Dendritic cell treated with granulocyte-macrophage colony-stimulating factor and Interleukin-4, amounts not matched to agents 40 ng/mL and 50 ng/mL, for 4 days (primary cell): ENCODE measurements around the gene NSMF.

Source experiments
- H3K27ac Mint-ChIP-seq: one replicate; pipeline ENCODE4 v1.8.0; 2022; ENCODE audit warnings: mild to moderate bottlenecking, mixed read lengths
- H3K27me3 Mint-ChIP-seq: one replicate; pipeline ENCODE4 v1.8.0; 2022; ENCODE audit warnings: mild to moderate bottlenecking, mixed read lengths
- H3K36me3 Mint-ChIP-seq: one replicate; pipeline ENCODE4 v1.8.0; 2022; ENCODE audit warnings: low read depth, mixed read lengths
- H3K4me1 Mint-ChIP-seq: one replicate; pipeline ENCODE4 v1.8.0; 2022; ENCODE audit warnings: low read depth, mixed read lengths
- H3K4me3 Mint-ChIP-seq: one replicate; pipeline ENCODE4 v1.8.0; 2022; ENCODE audit warnings: mild to moderate bottlenecking, moderate library complexity, mixed read lengths
- H3K9me3 Mint-ChIP-seq: one replicate; pipeline ENCODE4 v1.8.0; 2022; ENCODE audit warnings: mixed read lengths
- intact Hi-C: fragments of 100-400 bp; cut with micrococcal nuclease; formaldehyde crosslinking; loops from one replicate; pipeline ENCODE4 v1.15.0; 2022

Gene NSMF

DNA sequence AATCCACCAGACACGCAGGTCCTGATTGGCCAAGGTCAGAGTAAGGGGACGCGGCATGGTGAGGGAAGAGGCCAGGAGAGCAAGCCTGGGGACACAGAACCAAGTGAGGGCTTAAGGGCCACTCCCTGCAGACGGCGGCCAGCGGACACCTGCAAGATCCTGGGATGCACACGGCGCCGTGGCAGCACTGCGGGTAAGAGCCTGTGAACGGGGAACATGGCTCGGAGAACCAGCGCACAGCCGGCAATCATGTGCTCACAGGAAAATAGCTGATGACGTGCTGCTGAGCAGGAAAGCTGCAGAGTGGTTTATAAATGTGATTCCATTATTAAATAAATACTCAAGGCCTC is 27.0 kb upstream of the NSMF start:
- Mint-ChIP-seq H3K27ac (no peak overlapping the region), H3K4me3 (no peak overlapping the region), H3K27me3 (peaks cover 14% of the 10 kb centered on the region), H3K4me1 (peaks cover 20% of the 10 kb centered on the region), H3K9me3 (no peaks in the 10 kb centered on the region), H3K36me3 (no peaks in the 10 kb centered on the region)
- intact Hi-C loops: no loop called here

DNA sequence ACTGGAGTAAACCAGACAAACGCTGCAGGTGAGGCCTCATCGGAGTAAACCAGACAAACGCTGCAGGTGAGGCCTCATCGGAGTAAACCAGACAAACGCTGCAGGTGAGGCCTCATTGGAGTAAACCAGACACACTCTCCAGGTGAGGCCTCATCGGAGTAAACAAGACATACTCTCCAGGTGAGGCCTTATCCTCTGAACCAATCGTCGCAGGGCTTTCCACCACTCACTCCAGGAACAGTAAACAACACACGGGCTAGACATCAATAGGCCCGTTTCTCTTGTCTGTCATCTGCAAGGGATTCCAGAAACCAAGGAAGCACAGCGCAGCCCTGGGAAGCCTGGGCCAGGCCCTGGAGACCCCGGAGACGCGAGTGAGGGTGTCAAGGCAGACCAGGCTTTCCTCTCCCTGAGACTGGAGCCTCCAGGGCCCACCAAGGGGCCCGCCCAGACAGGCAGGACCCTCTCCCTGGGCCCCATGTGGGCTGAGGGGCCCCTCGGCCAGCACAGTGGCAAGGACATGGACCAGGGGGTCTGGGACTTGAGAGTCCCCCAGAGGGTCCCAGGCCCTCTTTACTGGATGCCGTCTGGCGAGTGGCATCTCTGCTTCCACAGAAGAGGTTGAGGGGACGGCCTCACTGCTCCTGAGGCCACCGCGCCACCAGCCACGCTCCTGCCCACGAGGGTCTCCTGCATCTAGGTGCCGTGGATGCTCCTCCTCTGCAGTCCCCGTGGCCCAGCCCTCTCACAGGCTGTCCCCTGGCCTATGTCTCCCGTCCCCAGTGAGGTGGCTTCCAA is 26.4 kb upstream of the NSMF start:
- Mint-ChIP-seq H3K9me3 (no peaks in the 10 kb centered on the region), H3K36me3 (no peaks in the 10 kb centered on the region), H3K4me1 (peaks cover 23% of the 10 kb centered on the region), H3K4me3 (no peak overlapping the region), H3K27ac (no peak overlapping the region), H3K27me3 (peaks cover 12% of the 10 kb centered on the region)
- intact Hi-C loops: no loop called here

GRCh38 chr9:137484551-137485315 is 25.6 kb upstream of the NSMF start:
- Mint-ChIP-seq H3K27ac (no peak overlapping the region), H3K9me3 (no peaks in the 10 kb centered on the region), H3K4me1 (peaks cover 23% of the 10 kb centered on the region), H3K4me3 (no peak overlapping the region), H3K27me3 (peaks cover 11% of the 10 kb centered on the region), H3K36me3 (no peaks in the 10 kb centered on the region)
- intact Hi-C loops: no loop called here

- intact Hi-C loops: no loop called here
- Mint-ChIP-seq H3K4me3 (no peak overlapping the region), H3K36me3 (no peaks in the 10 kb centered on the region), H3K9me3 (no peaks in the 10 kb centered on the region), H3K27me3 (peaks cover 16% of the 10 kb centered on the region), H3K4me1 (peaks cover 29% of the 10 kb centered on the region), H3K27ac (peak overlapping the region; percentile 79)
These were observed 23.1 kb upstream of the NSMF start for GRCh38 chr9:137482094-137482781.

DNA sequence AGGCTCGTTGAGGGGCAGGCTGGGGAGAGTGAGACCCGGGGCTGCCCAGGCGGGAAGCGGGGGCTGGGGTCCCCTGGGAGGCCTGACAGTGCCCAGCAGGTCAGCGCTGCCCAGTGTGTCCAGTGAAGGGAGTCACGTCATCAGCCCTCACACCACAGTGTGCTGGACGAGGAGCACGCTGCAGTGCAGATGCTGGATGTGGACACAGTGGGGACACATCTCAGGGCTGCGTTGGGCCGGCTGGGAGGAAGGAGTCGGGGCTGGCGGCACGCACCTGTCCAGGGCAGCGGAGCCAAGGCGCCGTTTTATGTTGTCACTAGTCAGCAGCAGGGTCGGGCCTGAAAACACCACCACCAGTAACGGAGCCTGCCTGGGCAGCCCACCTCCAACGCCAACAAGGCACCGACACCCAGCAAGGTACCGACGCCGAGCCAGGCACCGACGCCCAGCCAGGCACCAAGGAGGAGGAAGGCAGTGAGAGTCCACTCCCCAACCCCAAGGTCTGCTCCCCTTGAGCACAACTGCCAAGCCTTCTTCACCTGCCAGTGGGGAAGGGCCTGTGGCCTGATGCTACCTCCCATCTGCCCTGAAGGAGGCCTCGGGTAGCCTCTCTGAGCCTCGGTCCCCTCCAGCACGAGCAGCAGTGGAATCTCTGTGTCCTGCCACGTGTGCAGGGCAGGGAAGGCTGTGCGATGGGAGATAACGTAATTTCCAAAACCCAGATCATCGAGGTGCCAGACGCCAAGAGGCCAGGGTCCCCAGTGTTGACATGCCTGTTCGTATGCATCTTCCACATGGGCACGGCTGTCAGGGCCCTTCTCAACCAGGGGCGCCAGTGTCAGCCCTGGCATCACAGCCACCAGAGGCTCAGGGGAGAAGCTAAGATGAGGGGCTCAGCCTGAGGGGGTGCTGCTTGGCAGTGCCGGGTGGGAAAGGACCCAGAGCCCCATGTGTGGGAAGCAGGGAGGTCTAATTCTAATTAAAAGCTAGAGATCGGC is 21.9 kb upstream of the NSMF start:
- Mint-ChIP-seq H3K36me3 (peaks cover 4% of the 10 kb centered on the region), H3K27me3 (peaks cover 13% of the 10 kb centered on the region), H3K27ac (peak overlapping the region; percentile 79), H3K4me1 (peaks cover 29% of the 10 kb centered on the region), H3K9me3 (peaks cover 7% of the 10 kb centered on the region), H3K4me3 (no peak overlapping the region)
- intact Hi-C loops: no loop called here

- intact Hi-C loops: no loop called here
- Mint-ChIP-seq H3K9me3 (peaks cover 14% of the 10 kb centered on the region), H3K27me3 (peaks cover 12% of the 10 kb centered on the region), H3K27ac (no peak overlapping the region), H3K4me3 (no peak overlapping the region), H3K36me3 (peaks cover 8% of the 10 kb centered on the region), H3K4me1 (peaks cover 29% of the 10 kb centered on the region)
These were observed 21.0 kb upstream of the NSMF start for GRCh38 chr9:137479892-137480685.

GRCh38 chr9:137478962-137479861 is 20.1 kb upstream of the NSMF start:
- H3K36me3 Mint-ChIP-seq: peaks cover 8% of the 10 kb centered on the region
- no peak overlapping the region for H3K27ac Mint-ChIP-seq
- H3K4me1 Mint-ChIP-seq: peaks cover 29% of the 10 kb centered on the region
- peaks cover 20% of the 10 kb centered on the region for H3K9me3 Mint-ChIP-seq
- intact Hi-C loops: no loop called here
- no peak overlapping the region for H3K4me3 Mint-ChIP-seq
- peaks cover 15% of the 10 kb centered on the region for H3K27me3 Mint-ChIP-seq

- Mint-ChIP-seq H3K4me3 (no peak overlapping the region), H3K27me3 (peaks cover 21% of the 10 kb centered on the region), H3K27ac (no peak overlapping the region), H3K9me3 (peaks cover 26% of the 10 kb centered on the region), H3K36me3 (peaks cover 8% of the 10 kb centered on the region), H3K4me1 (peaks cover 29% of the 10 kb centered on the region)
- intact Hi-C loops: no loop called here
These were observed 19.5 kb upstream of the NSMF start for GRCh38 chr9:137478613-137478961.

DNA sequence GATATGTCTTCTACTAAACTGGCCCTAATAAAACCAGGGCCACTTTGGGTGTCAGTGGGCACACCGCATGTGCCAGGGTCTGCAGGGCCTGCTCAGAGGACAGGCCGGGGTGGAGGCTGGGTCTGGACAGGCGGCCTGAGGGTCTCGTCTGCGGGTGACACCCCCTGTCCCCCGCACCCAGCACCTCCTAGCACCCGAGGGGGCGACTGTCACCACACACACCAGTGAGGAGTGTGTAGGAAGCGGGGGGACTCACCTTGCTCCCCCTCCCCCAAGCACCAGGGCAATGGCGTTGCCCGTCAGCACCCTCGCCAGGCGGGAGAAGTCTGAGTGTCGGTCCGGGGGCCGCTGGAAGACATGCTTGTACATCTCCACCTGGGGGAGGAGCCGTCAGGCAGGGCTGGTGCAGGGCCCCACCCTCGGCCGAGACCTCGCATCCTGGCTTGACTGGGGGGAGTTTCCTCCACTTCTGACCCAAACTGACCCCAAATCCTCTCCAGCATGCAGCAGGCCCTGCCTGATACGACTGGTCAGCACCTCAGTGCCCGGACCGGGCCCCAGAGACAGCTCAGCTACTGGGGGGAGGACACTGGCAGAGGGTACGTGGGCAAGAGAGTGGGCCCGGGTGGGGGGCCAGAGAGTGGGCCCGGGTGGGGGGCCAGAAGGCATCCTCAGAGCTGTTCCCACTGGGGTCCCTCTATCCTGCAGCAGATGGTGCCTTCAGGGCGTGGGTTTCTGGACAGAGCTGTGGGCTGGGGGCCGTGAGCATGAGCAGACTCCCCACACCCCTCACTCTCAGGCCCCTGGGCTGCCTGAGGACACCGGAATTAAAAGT is 18.9 kb upstream of the NSMF start:
- Mint-ChIP-seq H3K4me1 (peaks cover 28% of the 10 kb centered on the region), H3K27ac (no peak overlapping the region), H3K4me3 (no peak overlapping the region), H3K27me3 (peaks cover 27% of the 10 kb centered on the region), H3K36me3 (peaks cover 8% of the 10 kb centered on the region), H3K9me3 (peaks cover 32% of the 10 kb centered on the region)
- intact Hi-C loops: no loop called here

- Mint-ChIP-seq H3K36me3 (peaks cover 8% of the 10 kb centered on the region), H3K27me3 (peaks cover 31% of the 10 kb centered on the region), H3K4me1 (peaks cover 16% of the 10 kb centered on the region), H3K9me3 (peaks cover 37% of the 10 kb centered on the region), H3K4me3 (no peak overlapping the region), H3K27ac (no peak overlapping the region)
- intact Hi-C loops: no loop called here
These were observed 17.7 kb upstream of the NSMF start for GRCh38 chr9:137476856-137477255.

DNA sequence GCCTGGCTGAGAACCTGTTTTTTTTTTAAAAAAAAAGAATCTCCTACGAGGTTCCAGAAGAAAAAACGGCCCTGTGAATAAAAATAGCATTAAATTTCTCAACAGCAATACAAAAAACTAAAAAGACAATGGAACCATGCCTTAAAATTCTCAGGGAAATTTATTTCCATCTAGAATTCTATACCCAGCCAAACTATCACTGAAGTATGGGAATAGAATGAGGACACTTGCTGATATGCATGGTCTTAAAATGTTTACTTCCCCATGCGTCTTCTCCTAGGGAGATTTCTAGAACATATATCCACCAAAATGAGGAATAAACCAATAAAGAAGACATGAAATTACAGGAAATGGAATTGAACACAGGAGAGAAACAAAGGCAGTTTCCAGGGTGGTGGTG is 16.5 kb upstream of the NSMF start:
- Mint-ChIP-seq H3K27me3 (peaks cover 35% of the 10 kb centered on the region), H3K36me3 (peaks cover 8% of the 10 kb centered on the region), H3K27ac (no peak overlapping the region), H3K9me3 (peaks cover 37% of the 10 kb centered on the region), H3K4me1 (peaks cover 10% of the 10 kb centered on the region), H3K4me3 (no peak overlapping the region)
- intact Hi-C loops: no loop called here
